Ovary (tissue), 3 donors: ENCODE measurements around the gene OPALIN.

Experiments used
- CTCF ChIP-seq, 3 donors: fragments of 450-650 bp in 2 of 3; fragments of 200-600 bp in 1 of 3; IDR thresholded peaks; one replicate each; pipeline versions ENCODE4 v1.5.1 to v1.8.0; 2016 to 2022; ENCODE audit warnings: antibody characterized with exemption in 3 of 3, mild to moderate bottlenecking in 1 of 3
- EP300 ChIP-seq: sonication (generic); formaldehyde crosslinking; IDR thresholded peaks from one replicate; pipeline ENCODE4 v1.6.1; 2017; ENCODE audit warnings: antibody characterized with exemption
- POLR2A ChIP-seq: fragments of 450-650 bp; IDR thresholded peaks from one replicate; pipeline ENCODE4 v1.6.1; 2017; ENCODE audit warnings: antibody characterized with exemption, mild to moderate bottlenecking, moderate library complexity
- donor health status: DM: no; HTN: no; CAD: no.

GRCh38 chr10:96389785-96390184 lies 31.0 kb upstream of the OPALIN start:
- no peak for TF ChIP-seq CTCF (IDR thresholded peaks at IDR 0.05)
- no peak for TF ChIP-seq EP300
- no peak for TF ChIP-seq POLR2A
